SU-DHL-6 (cell line): ENCODE measurements around the gene ZNF609.

Experiments
- EZH2phosphoT487 ChIP-seq: fragments of 200-600 bp; sonication (generic), shearing (Covaris generic); conservative IDR thresholded peaks from 2 replicates; pipeline ENCODE4 v1.6.1; 2018; ENCODE audit warnings: mild to moderate bottlenecking, antibody characterized with exemption, low read length, moderate library complexity, mixed read lengths
- TF ChIP-seq, protein P1 (sequence below): fragments of 200-600 bp; sonication (generic); IDR thresholded peaks from one replicate; pipeline ENCODE4 v1.5.1; 2017; ENCODE audit warnings: antibody characterized with exemption, mild to moderate bottlenecking, low read length, moderate library complexity; ENCODE audit not compliant: insufficient read depth, poor library complexity, severe bottlenecking

DNA sequence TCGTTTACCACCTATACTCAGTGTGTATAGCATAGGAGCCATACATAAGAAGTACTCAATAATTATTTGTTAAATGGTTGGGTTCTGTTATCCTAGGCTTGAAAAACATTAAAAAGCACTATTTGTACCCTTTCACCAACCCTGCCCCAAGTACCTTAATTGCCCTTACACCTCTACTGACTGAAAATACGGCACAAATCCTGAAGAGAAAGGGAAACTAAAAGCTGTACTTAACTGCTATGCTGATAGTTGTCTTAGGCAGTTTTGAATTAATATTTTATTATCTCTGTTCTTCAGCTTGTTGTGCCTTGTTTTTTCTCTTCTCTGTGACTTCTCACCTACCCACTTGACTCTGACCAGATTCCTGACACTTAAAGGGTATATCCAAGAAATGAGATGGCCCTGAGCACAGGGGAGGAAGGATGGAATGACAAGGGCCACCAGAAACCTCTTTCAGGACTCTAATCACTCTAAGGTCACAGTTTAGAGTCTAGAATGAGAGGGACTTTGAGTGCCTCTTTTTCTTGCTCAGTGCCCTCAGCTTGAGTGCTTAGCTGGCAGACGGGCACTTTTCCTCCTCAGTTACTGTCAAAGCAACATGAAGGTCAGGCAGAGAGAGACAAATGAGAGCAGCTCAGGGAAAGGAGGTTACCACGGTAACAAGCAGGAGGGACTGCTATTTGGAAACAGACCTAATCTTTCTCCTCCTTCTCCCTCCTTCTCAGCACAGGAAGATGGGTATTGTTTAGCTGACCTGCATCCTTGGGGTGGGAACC lies 136.5 kb downstream of the ZNF609 start:
- TF ChIP-seq, protein P1, sequence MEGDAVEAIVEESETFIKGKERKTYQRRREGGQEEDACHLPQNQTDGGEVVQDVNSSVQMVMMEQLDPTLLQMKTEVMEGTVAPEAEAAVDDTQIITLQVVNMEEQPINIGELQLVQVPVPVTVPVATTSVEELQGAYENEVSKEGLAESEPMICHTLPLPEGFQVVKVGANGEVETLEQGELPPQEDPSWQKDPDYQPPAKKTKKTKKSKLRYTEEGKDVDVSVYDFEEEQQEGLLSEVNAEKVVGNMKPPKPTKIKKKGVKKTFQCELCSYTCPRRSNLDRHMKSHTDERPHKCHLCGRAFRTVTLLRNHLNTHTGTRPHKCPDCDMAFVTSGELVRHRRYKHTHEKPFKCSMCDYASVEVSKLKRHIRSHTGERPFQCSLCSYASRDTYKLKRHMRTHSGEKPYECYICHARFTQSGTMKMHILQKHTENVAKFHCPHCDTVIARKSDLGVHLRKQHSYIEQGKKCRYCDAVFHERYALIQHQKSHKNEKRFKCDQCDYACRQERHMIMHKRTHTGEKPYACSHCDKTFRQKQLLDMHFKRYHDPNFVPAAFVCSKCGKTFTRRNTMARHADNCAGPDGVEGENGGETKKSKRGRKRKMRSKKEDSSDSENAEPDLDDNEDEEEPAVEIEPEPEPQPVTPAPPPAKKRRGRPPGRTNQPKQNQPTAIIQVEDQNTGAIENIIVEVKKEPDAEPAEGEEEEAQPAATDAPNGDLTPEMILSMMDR, result no peak
- TF ChIP-seq EZH2phosphoT487, result no peak
